Adipocyte (in vitro differentiated cells): ENCODE results near the gene CCNDBP1.
"Not testable (repeated sequence)": the region's sequence is repeated elsewhere in the genome, so short reads cannot be mapped to it uniquely, and the experiment has no call there.

Experiments used
- DNase-seq: peaks from one replicate; pipeline ENCODE4 v3.0.0-alpha.2; 2015; ENCODE audit warnings: low read depth
- H3K27me3 ChIP-seq: replicated peaks from 2 replicates; pipeline ENCODE4 v1.7.0; 2013; ENCODE audit warnings: mild to moderate bottlenecking, low read length, moderate library complexity; ENCODE audit not compliant: control insufficient read depth, insufficient read depth
- H3K36me3 ChIP-seq: 2 replicates; pipeline ENCODE4 v1.7.0; 2013; ENCODE audit warnings: low read length, mild to moderate bottlenecking, moderate library complexity; ENCODE audit not compliant: control insufficient read depth, insufficient read depth, severe bottlenecking
- H3K4me1 ChIP-seq: 2 replicates; pipeline ENCODE4 v1.7.0; 2013; ENCODE audit warnings: mild to moderate bottlenecking, low read length, moderate library complexity; ENCODE audit not compliant: control insufficient read depth, insufficient read depth
- H3K4me3 ChIP-seq: 2 replicates; pipeline ENCODE4 v1.7.0; 2013; ENCODE audit warnings: mild to moderate bottlenecking, low read length, moderate library complexity
- H3K9ac ChIP-seq: 2 replicates; pipeline ENCODE4 v1.7.0; 2013; ENCODE audit warnings: mild to moderate bottlenecking, low read length, moderate library complexity
- H3K9me3 ChIP-seq: 2 replicates; pipeline ENCODE4 v1.7.0; 2013; ENCODE audit warnings: mild to moderate bottlenecking, low read length, moderate library complexity; ENCODE audit not compliant: control insufficient read depth

Gene CCNDBP1

GRCh38 chr15:43196760-43197548 is 11.8 kb downstream of the CCNDBP1 start:
- H3K4me1 ChIP-seq, result no peaks in the 10 kb centered on the region
- H3K4me3 ChIP-seq, result no peak overlapping the region
- peaks cover 54% of the 10 kb centered on the region for H3K36me3 ChIP-seq
- DNase-seq, result no peak
- no peaks in the 10 kb centered on the region for H3K27me3 ChIP-seq
- no peaks in the 10 kb centered on the region for H3K9me3 ChIP-seq
- no peak overlapping the region for H3K9ac ChIP-seq

GRCh38 chr15:43197773-43198172 is 12.6 kb downstream of the CCNDBP1 start:
- not testable (repeated sequence) for H3K4me1 ChIP-seq, H3K27me3 ChIP-seq, H3K4me3 ChIP-seq, H3K9me3 ChIP-seq, H3K9ac ChIP-seq, DNase-seq
- H3K36me3 ChIP-seq, result peaks cover 46% of the 10 kb centered on the region

GRCh38 chr15:43198556-43198955 is 13.4 kb downstream of the CCNDBP1 start:
- not testable (repeated sequence) for H3K9ac ChIP-seq, DNase-seq, H3K4me1 ChIP-seq, H3K9me3 ChIP-seq, H3K27me3 ChIP-seq, H3K4me3 ChIP-seq
- peaks cover 38% of the 10 kb centered on the region for H3K36me3 ChIP-seq

GRCh38 chr15:43198992-43199391 is 13.8 kb downstream of the CCNDBP1 start:
- H3K4me1 ChIP-seq, result no peaks in the 10 kb centered on the region
- no peaks in the 10 kb centered on the region for H3K27me3 ChIP-seq
- no peak overlapping the region for H3K4me3 ChIP-seq
- H3K9me3 ChIP-seq, result no peaks in the 10 kb centered on the region
- no peak overlapping the region for H3K9ac ChIP-seq
- no peak for DNase-seq
- H3K36me3 ChIP-seq, result peaks cover 33% of the 10 kb centered on the region

DNA sequence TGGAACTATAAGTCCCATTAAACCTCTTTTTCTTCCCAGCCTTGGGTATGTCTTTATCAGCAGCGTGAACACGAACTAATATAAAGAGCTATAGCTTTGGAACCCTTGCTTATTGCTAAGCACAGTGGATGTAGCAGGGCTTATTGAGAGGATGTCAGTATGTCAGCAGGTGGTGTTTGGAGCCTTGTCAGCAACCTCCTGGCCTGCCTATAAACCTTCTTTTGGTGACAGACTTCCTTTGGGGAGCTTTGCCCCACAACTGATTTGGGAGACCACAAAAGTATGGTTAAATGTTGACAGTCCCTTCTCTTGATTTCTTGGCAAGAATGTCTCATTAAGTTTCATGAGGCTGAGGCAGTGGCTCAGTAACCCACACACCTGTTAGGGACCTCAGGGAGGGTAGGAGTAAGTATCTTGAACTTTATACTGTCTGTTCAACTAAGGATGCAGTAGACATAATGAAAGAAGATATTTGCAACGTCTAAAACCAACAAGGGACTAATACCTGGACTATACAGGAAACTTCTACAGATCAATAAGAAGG is 14.8 kb downstream of the CCNDBP1 start:
- no peak overlapping the region for H3K9ac ChIP-seq
- H3K27me3 ChIP-seq, result no peaks in the 10 kb centered on the region
- no peaks in the 10 kb centered on the region for H3K9me3 ChIP-seq
- DNase-seq, result no peak
- H3K4me3 ChIP-seq, result no peak overlapping the region
- peaks cover 23% of the 10 kb centered on the region for H3K36me3 ChIP-seq
- peaks cover 4% of the 10 kb centered on the region for H3K4me1 ChIP-seq

DNA sequence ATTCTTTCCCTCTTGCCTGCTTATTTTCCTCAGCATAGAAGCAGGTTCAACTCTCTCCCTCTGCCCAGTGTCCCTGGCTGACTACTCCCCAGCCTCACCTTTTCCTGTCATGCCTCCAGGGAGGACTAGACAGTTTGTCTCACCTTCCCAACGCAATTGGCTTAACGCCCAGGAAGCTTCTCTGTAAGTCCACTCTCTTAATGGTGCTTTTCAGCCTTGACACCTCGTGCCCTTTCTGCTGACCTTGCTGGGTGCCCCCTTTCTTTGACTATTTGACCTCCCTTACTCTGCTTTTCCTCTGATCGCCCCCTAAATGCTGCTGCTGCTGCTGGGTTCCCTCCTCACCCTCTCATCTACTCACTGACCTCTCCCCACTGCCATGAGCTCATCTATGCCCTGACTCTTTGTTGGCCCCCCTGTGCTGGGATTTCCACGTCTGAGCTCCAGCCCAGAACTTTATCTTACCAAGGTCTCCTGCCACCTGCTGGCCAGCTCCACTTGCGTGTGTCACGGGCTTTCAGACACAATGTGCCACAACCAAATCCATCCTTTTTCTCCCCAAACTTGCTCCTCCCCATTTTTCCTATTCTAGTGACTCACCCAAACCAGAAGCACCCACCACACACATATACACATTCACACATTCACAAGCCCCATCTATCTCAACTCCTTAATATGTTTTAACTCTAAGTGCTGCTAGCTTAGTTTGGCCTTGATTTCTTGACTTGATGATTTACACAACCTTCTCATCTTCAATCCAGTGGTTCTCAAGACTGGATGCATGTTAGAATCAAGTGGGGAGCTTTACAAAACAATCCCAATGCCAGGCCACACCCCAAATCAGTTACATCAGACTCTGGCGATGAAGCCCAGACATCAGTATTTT is 19.1 kb downstream of the CCNDBP1 start:
- Histone ChIP-seq H3K4me3 (no peak overlapping the region), H3K36me3 (no peaks in the 10 kb centered on the region)
- DNase-seq, result peak; percentile 73

DNA sequence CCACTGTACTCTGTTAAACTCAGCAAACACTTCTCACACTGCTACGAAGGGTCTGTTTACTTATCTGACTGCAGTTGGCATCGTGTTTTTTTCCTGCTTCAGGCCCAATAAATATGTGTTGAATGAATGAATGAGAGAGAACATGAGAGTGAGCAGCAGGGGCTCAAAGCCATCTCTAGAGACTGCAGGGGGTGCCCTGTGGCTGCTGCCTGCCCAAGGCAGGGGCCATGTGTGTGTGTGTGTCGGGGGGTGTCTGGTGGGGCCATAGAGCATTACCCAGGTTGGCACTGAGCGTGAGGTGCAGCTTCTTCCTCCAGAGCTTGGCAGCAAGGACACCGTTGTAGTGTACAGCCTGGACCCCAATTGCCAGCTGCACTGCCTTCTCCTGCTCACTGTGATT is 20.9 kb downstream of the CCNDBP1 start:
- no peak for DNase-seq
- Histone ChIP-seq H3K4me3 (no peak overlapping the region), H3K4me1 (peaks cover 5% of the 10 kb centered on the region), H3K9me3 (no peaks in the 10 kb centered on the region), H3K36me3 (no peaks in the 10 kb centered on the region), H3K27me3 (peaks cover 45% of the 10 kb centered on the region), H3K9ac (no peak overlapping the region)

More for the DNA sequence above, 19.1 kb downstream of the CCNDBP1 start:
- Histone ChIP-seq H3K27me3 (peaks cover 28% of the 10 kb centered on the region), H3K9ac (no peak overlapping the region), H3K4me1 (peaks cover 5% of the 10 kb centered on the region), H3K9me3 (no peaks in the 10 kb centered on the region)

GRCh38 chr15:43207024-43207423 is 21.8 kb downstream of the CCNDBP1 start:
- no peaks in the 10 kb centered on the region for H3K36me3 ChIP-seq
- no peak for DNase-seq
- H3K4me1 ChIP-seq, result peaks cover 5% of the 10 kb centered on the region
- H3K27me3 ChIP-seq, result peaks cover 45% of the 10 kb centered on the region
- H3K4me3 ChIP-seq, result no peak overlapping the region
- no peak overlapping the region for H3K9ac ChIP-seq
- H3K9me3 ChIP-seq, result no peaks in the 10 kb centered on the region

GRCh38 chr15:43208052-43209002 is 23.1 kb downstream of the CCNDBP1 start:
- Histone ChIP-seq H3K36me3 (no peaks in the 10 kb centered on the region), H3K9me3 (no peaks in the 10 kb centered on the region), H3K4me3 (no peak overlapping the region), H3K9ac (no peak overlapping the region), H3K4me1 (peaks cover 5% of the 10 kb centered on the region), H3K27me3 (peaks cover 55% of the 10 kb centered on the region)
- no peak for DNase-seq

GRCh38 chr15:43209059-43209824 is 24.0 kb downstream of the CCNDBP1 start:
- H3K4me1 ChIP-seq, result peaks cover 5% of the 10 kb centered on the region
- peak; percentile 23 for DNase-seq
- H3K27me3 ChIP-seq, result peaks cover 65% of the 10 kb centered on the region
- no peaks in the 10 kb centered on the region for H3K9me3 ChIP-seq
- H3K9ac ChIP-seq, result no peak overlapping the region
- no peaks in the 10 kb centered on the region for H3K36me3 ChIP-seq
- no peak overlapping the region for H3K4me3 ChIP-seq
